Motor neuron (in vitro differentiated cells): ENCODE data around the gene STX4. TPM values are rescaled to one million over a fixed set of nuclear protein-coding genes. Genes with fewer than 3 reads are reported as not detected.

Experiments used
- ATAC-seq, 8 experiments: fragments of 200-7000 bp; cut with Tn5 transposase; replicated peaks in 6 of 8; 2 replicates each; pipeline ENCODE4 v1.8.0; 2021; ENCODE audit warnings: mild to moderate bottlenecking in 8 of 8, moderate library complexity in 8 of 8
- H3K27ac ChIP-seq, 2 donors: fragments of 250-450 bp; sonication (Bioruptor Pico); 2 replicates each; pipeline ENCODE4 v1.9.0; 2021; ENCODE audit warnings: antibody characterized with exemption in 2 of 2, mild to moderate bottlenecking in 2 of 2, moderate library complexity in 1 of 2
- H3K4me1 ChIP-seq, 2 donors: fragments of 250-450 bp; sonication (Bioruptor Pico); replicated peaks in 1 of 2; 2 replicates each; pipeline ENCODE4 v1.6.1; 2021; ENCODE audit warnings: antibody characterized with exemption in 2 of 2, mild to moderate bottlenecking in 2 of 2, moderate library complexity in 1 of 2
- H3K4me3 ChIP-seq, 5 donors: fragments of 250-450 bp; sonication (Bioruptor Pico); 2 replicates each; pipeline ENCODE4 v1.9.0; 2021; ENCODE audit warnings: antibody characterized with exemption in 5 of 5, mild to moderate bottlenecking in 5 of 5, moderate library complexity in 4 of 5
- WGBS, 10 experiments: fragments of 450-650 bp; shearing (Covaris generic); methylation state at CpG; one replicate each; pipeline ENCODE4 v1.0.0; 2022; 5-methylcytosine and 5-hydroxymethylcytosine counted together
- in situ Hi-C, 9 experiments: fragments of 400-800 bp; cut with MboI; loops; one replicate each; pipeline ENCODE4 v1.15.0; 2021; ENCODE audit warnings: low sequenced_read_pairs in 9 of 9, low pct_unique_long_range_greater_than_20kb in 2 of 9; ENCODE audit not compliant: unreplicated experiment in 9 of 9
- total RNA-seq, 8 experiments: library from RNA; unstranded; fragments of 300-600 nt; gene quantifications; 2 replicates each; pipeline versions ENCODE4 v1.2.3 to v1.2.4, GENCODE V29; 2022

Gene STX4
- total RNA-seq, 8 experiments from 2014 or later, result 14.0 to 47.5 (median 24.3) TPM

DNA sequence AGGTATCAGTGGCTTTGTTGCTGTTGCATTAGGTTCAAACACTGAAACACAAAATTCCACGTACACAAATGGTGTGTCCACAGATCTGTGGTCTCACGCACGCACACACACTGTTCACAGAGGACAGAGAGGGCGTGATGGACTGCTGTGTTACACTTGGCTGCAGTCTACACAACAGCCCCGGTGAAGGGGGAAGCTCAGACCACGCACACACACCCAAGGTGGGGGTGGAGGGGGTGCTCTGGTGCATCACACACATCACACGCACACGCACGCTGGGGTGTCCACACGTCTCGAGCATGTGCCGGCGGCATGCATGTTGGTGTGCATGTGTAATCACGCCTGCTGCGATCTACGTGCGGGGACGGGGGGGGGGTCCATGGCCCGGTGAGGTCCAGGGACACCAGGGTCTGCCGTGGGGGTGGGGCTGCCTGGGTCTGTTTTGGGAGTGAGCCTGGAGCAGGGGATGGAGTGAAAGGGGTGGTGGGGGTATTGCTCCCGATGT, 41.0 kb upstream of the STX4 start:
- H3K4me1 ChIP-seq, result peaks cover 6 to 7% of the 10 kb centered on the region in 2 donors
- no peak for ATAC-seq
- no peak overlapping the region for H3K4me3 ChIP-seq
- 96 to 100% methylated on average over 3 to 4 of the region's 21 CpGs; no CpG with 5 or more reads in 8 of the 10 experiments for WGBS, 10 experiments
- in situ Hi-C loops, result loop anchor here in 4 of 9 experiments (25.0 kb wide), 3 partner anchors 170 to 870 kb away; partner anchors contain the start of genes COX6A2 (in 2 of the 4), ZNF843 (in 2 of the 4), PRSS36 (in 1 of the 4) and ZNF267 (in 1 of the 4)
- no peak overlapping the region for H3K27ac ChIP-seq

DNA sequence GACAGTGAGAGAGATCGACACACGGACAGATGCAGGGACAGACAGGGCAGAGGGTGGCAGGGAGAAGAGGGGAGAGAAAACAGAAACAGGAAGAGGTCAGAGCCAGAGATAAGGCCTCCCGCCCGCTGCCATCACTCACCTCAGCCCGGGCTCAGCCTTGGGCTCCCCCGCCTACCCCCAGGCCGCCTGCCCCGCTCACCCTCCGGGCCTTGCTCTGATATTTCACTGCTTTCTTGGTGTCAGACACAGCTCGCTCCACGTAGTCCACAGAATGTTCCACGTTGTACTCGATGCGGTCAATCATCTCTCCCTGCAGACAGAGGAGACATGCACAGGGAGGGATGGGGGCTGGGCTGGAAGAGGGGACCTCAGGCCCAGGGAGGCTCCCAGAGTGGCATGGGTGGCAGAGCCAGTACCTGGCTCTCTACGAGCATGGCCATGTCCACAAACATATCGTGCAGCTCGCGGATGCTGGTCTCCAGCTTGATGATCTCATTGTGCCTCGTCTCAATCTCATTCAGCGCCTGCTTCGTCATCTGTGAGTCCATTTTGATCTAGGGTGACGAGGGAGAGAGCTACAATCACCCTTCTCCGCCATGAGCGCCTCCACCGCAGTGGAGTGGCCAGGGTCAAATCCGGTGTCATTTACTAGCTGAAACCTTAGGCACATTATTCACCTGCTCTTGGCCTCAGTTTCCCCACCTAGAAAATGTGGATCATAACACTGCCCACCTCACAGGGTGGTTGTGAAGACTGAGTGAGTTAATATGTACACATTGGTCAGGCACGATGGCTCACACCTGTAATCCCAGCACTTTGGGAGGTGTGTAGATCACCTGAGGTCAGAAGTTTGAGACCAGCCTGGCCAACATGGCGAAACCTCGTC, 40.2 kb upstream of the STX4 start:
- H3K4me1 ChIP-seq, result peaks cover 6 to 7% of the 10 kb centered on the region in 2 donors
- ATAC-seq, result no peak
- H3K27ac ChIP-seq, result no peak overlapping the region
- WGBS, 10 experiments, result 40 to 100% (median 90%) methylated on average over 1 to 16 of the region's 29 CpGs; no CpG with 5 or more reads in 5 of the 10 experiments
- no peak overlapping the region for H3K4me3 ChIP-seq
- in situ Hi-C loops, result loop anchor here in 4 of 9 experiments (25.0 kb wide), 3 partner anchors 169 to 869 kb away; partner anchors contain the start of genes COX6A2 (in 2 of the 4), ZNF843 (in 2 of the 4), PRSS36 (in 1 of the 4) and ZNF267 (in 1 of the 4)

DNA sequence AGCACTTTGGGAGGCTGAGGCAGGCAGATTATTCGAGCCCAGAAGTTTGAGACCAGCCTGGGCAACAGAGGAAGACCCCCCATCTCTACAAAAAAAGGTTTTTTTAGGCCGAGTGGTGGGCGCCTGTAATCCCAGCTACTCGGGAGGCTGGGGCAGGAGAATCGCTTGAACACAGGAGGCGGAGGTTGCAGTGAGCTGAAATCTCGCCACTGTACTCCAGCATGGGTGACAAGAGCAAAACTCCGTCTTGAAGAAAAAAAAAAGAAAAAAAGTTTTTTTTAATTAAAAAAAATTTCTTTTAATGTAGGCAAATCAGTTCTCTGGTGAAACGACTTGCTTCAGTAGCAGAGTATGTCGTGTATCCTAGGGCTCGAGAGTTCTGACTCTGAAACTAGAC, 37.4 kb upstream of the STX4 start:
- Histone ChIP-seq H3K4me1 (peaks cover 6 to 7% of the 10 kb centered on the region in 2 donors), H3K4me3 (no peak overlapping the region), H3K27ac (no peak overlapping the region)
- WGBS, 10 experiments, result 49 to 100% (median 84%) methylated on average over 1 to 10 of the region's 11 CpGs; no CpG with 5 or more reads in 1 of the 10 experiments
- no peak for ATAC-seq
- in situ Hi-C loops, result loop anchor here in 4 of 9 experiments (25.0 kb wide), 3 partner anchors 166 to 866 kb away; partner anchors contain the start of genes COX6A2 (in 2 of the 4), ZNF843 (in 2 of the 4), PRSS36 (in 1 of the 4) and ZNF267 (in 1 of the 4)

DNA sequence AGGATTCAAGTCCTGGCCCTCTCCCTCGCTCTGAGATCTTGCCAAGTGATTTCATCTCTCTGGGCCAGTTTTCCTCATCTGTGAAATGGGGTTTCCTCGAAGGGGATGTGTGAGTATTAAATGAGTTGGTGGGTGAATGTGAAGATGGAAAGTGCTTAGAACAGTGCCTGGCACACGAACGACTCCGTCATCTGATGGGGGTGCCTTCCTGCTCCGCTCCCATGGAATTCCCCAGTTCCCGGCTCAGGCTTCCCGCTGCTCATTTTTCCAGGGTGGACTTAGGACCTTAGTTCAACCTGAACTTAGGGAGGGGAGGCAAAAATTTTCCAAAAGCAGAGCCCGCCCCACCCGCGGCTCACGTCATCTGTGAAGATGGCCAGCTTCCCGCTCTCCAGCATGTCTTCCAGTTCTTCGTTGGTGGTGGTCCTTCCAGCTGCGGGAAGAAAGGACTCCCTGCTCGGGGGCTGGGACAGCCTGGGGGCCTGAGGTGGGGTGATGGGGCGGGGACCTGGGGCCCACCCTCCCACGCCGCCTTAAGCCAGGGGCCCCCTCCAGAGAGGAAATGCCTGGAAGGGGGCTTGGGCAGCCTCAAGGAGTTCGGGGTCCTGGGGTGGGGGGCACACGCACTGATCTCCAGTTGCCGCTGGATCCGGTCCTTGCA, 36.9 kb upstream of the STX4 start:
- in situ Hi-C loops, result loop anchor here in 4 of 9 experiments (25.0 kb wide), 3 partner anchors 166 to 866 kb away; partner anchors contain the start of genes COX6A2 (in 2 of the 4), ZNF843 (in 2 of the 4), PRSS36 (in 1 of the 4) and ZNF267 (in 1 of the 4)
- ATAC-seq, result peak in 3 of 8 experiments; percentile 3 to 6 (median 5)
- H3K4me3 ChIP-seq, result peak overlapping the region in 3 of 5 donors; percentile 10 to 28 (median 25)
- no peak overlapping the region for H3K27ac ChIP-seq
- 12 to 80% (median 47%) methylated on average over 1 to 9 of the region's 23 CpGs; no CpG with 5 or more reads in 2 of the 10 experiments for WGBS, 10 experiments
- peaks cover 6 to 7% of the 10 kb centered on the region in 2 donors for H3K4me1 ChIP-seq

DNA sequence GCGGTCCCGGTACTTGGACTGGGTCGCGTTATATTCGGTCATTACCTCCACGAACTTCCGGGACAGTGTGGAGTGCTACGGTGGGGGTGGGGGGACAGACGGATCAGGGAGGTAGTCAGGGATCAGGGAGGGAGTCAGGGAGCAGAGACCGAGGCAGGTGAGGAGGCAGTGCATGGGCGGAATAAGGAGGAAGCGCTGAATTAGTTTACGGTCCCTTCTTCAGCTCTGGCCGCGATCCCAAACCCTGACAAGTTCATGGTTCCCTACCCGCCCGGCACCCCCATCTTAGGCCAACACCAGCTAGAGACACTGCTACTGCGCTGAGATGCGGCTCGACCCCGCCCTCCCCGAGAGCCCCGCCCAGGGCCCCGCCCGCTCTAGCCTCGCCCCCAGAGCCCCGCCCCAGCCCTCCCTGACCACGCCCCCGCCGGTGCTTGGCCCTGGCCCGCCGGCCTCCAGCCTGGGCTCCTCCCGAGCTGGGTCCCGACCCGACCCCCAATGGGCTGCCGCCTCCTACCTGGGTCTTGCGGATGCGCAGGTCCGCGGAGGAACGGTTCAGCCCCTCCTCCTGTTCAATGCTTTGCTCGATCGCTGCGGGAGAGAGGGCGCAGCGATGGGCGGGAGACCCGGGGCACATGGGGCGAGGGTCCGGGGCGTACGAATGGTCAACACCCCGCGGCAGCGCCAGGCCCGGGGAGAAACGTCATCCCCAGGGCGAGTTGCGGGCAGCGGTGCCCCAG, 36.2 kb upstream of the STX4 start:
- ATAC-seq, result peak; percentile 69 to 88 (median 82)
- Histone ChIP-seq H3K27ac (no peak overlapping the region), H3K4me3 (peak overlapping the region in 4 of 5 donors; percentile 10 to 28 (median 18)), H3K4me1 (peaks cover 7 to 8% of the 10 kb centered on the region in 2 donors)
- WGBS, 10 experiments, result no CpG with 5 or more reads among the region's 60 CpGs
- in situ Hi-C loops, result loop anchor here in 4 of 9 experiments (25.0 kb wide), 3 partner anchors 165 to 865 kb away; partner anchors contain the start of genes COX6A2 (in 2 of the 4), ZNF843 (in 2 of the 4), PRSS36 (in 1 of the 4) and ZNF267 (in 1 of the 4)

DNA sequence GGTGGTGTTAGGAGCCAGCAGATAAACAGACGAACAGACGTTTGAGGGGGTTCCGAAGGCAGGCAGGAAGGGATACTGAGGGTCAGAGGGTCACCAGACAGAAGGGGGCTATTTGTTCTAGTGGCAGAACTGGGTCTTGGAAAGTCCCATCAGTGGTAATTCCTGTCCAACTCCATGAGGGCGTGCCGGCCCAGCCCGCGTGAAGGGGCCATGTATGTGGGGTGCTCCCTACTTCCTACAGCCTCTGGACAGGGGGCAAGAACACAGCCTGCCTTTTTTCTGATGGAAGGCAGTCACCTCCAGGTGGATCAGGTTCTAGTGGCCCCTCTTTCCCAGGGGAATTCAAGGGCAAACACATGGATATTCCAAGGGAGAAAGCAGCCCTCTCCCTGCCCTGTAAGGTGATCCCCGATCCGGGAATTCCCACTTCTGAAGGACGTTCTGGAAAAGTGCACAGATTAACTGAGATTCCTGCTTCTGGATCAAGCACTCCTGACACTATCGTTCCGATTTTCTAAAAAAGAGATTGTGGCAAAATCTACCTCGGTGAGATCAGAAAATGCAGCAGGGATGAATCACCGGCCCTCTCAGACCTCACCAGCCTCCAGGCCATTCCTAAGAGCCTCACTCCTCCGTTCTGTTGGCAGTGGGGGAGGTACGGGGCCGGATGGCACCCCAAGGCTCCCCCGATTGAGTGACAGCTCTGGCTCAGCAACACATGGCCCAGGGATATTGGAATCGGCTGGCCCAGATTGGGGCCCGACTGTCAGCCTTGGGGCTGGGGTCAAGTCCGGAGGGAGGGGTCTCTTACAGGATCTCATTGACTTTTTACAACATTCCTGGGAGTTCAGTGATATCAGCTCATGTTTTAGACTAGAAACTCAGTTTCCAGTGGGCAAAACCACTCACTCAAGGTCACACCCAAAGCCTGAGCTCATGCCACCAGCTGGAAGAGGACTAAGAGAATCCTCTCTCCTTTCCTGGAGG, 35.3 kb upstream of the STX4 start:
- Histone ChIP-seq H3K4me3 (no peak overlapping the region), H3K4me1 (peaks cover 11% of the 10 kb centered on the region in 2 donors), H3K27ac (no peak overlapping the region)
- ATAC-seq, result peak in 6 of 8 experiments; percentile 21 to 63 (median 32)
- 0 to 76% (median 57%) methylated on average over 2 to 7 of the region's 21 CpGs; no CpG with 5 or more reads in 3 of the 10 experiments for WGBS, 10 experiments
- in situ Hi-C loops, result loop anchor here in 4 of 9 experiments (25.0 kb wide), 3 partner anchors 164 to 864 kb away; partner anchors contain the start of genes COX6A2 (in 2 of the 4), ZNF843 (in 2 of the 4), PRSS36 (in 1 of the 4) and ZNF267 (in 1 of the 4)

DNA sequence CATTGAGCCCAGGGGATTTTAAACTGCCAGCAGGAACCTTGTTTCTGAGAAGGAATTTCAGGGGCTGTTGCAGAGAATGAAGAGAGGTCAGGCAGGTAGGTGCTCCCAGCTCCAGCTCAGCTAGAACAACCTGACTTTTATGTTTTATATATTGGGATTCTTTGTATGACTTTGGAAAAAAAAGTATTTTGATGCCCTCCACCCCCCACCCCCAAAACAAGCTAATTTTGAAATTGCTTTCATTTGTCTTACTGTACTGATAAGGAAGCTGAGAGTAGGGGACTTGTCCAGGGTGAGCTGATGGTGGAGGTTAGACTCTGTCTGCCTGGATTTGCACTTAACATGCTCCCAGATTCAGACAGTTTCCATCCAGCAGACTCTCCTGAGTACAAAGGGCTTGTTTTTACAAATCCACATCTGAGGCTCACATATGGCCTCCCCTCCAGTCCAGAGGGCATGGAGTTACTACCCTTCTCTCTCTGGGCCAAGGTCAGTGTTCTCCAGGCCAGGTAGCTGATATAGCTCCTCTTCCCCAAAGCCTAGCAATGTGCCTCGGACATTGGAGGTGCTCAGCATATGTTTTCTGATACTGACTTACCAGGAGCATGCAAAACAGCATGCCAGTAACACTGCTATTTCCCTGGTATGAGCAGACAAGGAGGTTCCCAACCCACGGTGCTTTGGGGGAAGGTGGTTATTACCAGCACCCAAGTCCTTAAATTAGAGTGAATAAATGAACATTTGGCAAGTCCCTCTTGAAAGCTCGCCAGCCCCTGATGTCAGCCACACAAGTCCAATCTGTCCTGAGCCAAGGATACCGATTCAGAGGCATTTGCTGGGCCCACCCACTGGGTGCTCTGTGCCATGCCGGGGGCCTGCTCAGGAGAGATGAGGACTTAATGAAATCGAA, 34.3 kb upstream of the STX4 start:
- Histone ChIP-seq H3K4me3 (no peak overlapping the region), H3K27ac (no peak overlapping the region), H3K4me1 (peaks cover 11% of the 10 kb centered on the region in 2 donors)
- no peak for ATAC-seq
- WGBS, 10 experiments, result 43 to 100% (median 81%) methylated on average over 2 to 4 of the region's 6 CpGs; no CpG with 5 or more reads in 2 of the 10 experiments
- in situ Hi-C loops, result loop anchor here in 4 of 9 experiments (25.0 kb wide), 3 partner anchors 163 to 863 kb away; partner anchors contain the start of genes COX6A2 (in 2 of the 4), ZNF843 (in 2 of the 4), PRSS36 (in 1 of the 4) and ZNF267 (in 1 of the 4)

DNA sequence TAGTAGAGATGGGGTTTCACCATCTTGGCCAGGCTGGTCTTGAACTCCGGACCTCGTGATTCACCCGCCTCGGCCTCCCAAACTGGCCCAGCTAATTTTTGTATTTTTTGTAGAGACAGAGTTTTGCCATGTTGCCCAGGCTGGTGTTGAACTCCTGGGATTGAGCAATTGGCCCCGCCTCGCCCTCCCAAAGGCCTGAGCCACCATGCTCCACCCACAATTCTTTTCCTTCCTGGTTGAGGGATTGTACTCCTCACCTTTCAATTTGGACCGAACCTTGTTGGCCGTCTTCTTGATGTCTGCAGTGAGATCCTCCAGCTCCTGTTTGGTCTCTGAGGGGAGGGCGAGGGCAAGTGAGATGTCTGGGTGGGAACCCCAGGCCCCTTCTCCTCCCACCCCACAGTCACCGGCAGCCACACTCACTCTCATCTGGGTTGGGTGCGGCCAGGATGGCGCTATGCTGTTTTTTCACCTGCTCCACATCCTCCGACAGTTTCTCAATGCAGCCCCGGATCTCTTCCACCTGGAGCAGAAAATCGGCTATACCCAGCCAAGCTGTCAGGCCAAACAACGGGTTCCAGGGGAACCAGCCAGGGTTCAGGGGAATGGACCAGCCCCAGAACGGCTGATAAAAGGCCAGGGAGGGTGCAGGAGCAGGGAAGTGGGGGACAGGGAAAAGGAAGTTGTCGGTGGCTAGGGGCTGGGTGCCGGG, 32.5 kb upstream of the STX4 start:
- H3K4me3 ChIP-seq, result no peak overlapping the region
- 65 to 100% (median 82%) methylated on average over 2 to 11 of the region's 19 CpGs; no CpG with 5 or more reads in 4 of the 10 experiments for WGBS, 10 experiments
- H3K4me1 ChIP-seq, result peaks cover 11 to 15% of the 10 kb centered on the region in 2 donors
- ATAC-seq, result no peak
- in situ Hi-C loops, result loop anchor here in 1 of 9 experiments (25.0 kb wide), 1 partner anchor 436 kb away; the partner anchor contains the start of genes COX6A2 and ZNF843
- H3K27ac ChIP-seq, result no peak overlapping the region

DNA sequence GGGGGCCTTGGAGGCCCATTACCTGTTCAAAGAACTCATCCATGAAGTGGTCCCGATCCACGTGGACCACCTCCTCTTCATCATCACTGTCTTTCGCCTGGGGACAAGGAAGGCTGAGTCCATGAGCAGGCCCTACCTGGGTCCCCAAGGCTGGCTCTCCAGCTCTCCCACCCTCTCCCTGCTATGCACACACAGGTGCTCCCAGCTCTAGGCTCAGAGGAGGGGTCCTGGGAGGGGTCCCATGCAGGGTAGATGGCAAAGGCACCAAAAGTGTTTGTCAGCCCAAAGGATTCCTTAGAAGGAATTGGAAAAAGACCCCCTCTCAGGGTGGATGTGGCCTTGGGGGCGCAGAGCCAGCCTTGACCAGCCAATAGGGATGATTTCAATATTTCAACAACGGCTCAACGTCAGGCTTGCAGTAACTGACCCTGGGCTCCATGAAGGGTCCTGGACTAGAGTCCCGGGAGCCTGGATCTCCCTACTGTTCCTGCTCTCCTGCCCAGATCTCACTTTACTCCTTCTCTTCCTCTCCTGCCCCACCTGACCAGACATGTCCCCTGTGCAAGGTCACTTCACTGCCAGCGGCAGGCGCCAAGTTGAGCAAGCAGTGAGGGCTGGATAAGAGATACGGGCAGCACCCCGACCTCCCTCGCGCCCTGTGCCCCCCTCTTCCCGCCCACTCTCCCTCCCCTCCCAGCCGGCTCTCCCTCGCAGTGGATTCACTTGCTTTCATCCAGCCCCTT, 31.7 kb upstream of the STX4 start:
- WGBS, 10 experiments, result 60 to 87% (median 78%) methylated on average over 2 to 4 of the region's 16 CpGs; no CpG with 5 or more reads in 6 of the 10 experiments
- peaks cover 13 to 19% of the 10 kb centered on the region in 2 donors for H3K4me1 ChIP-seq
- no peak overlapping the region for H3K4me3 ChIP-seq
- no peak for ATAC-seq
- in situ Hi-C loops, result loop anchor here in 1 of 9 experiments (25.0 kb wide), 1 partner anchor 436 kb away; the partner anchor contains the start of genes COX6A2 and ZNF843
- H3K27ac ChIP-seq, result no peak overlapping the region
